ENCODE results near the gene RASSF4. TPM values are rescaled to one million over a fixed set of nuclear protein-coding genes. Genes with fewer than 3 reads are reported as not detected.

RASSF4 gene
- polyA plus RNA-seq, 1 donor (not counting 4 experiments of a cell fraction or from before 2014, with no cell fraction given), result 0.20 TPM

- DNase-seq (ENCODE audit: low read depth, low spot score) (no peak), FAIRE-seq (no peak)
- H3K4me1 ChIP-seq (ENCODE audit: control insufficient read depth, extremely low read depth, insufficient read depth, low read length), result peaks cover 24% of the 10 kb centered on the region
- H3K36me3 ChIP-seq (ENCODE audit: control insufficient read depth in 2 of 2, extremely low read depth in 1 of 2, insufficient read depth in 2 of 2, low read length in 2 of 2), result no peaks in the 10 kb centered on the region
- H3K9me3 ChIP-seq (ENCODE audit: control insufficient read depth, low read depth, low read length), result no peaks in the 10 kb centered on the region
- no peaks in the 10 kb centered on the region for H4K20me1 ChIP-seq (ENCODE audit: control insufficient read depth, extremely low read depth, insufficient read depth, low read length)
- no peak overlapping the region for H3K27ac ChIP-seq (ENCODE audit: control insufficient read depth, insufficient read depth, low read length)
- H3K9ac ChIP-seq (ENCODE audit: control insufficient read depth, extremely low read depth, insufficient read depth, low read length), result peak overlapping the region; percentile 38
- no peaks in the 10 kb centered on the region for H3K9me1 ChIP-seq (ENCODE audit: control insufficient read depth, extremely low read depth, insufficient read depth, low read length)
- dilution Hi-C loops (cut with MboI; ENCODE audit: extremely low pct_ligation_motif_present, low sequenced_read_pairs), result no loop called here
- H3K27me3 ChIP-seq (ENCODE audit: control insufficient read depth, extremely low read depth, insufficient read depth, low read length), result no peaks in the 10 kb centered on the region
- TF ChIP-seq EZH2 (IDR thresholded peaks at IDR 0.05; ENCODE audit: low read length) (no peak), CTCF (optimal IDR thresholded peaks at IDR 0.05 in 1 of 3, IDR thresholded peaks at IDR 0.05 in 1 of 3, conservative IDR thresholded peaks at IDR 0.05 in 1 of 3; ENCODE audit: extremely low read depth in 1 of 3, insufficient read depth in 2 of 3, low read length in 3 of 3) (no peak)
- peak overlapping the region; percentile 84 for H2AFZ ChIP-seq (ENCODE audit: control insufficient read depth, low read length)
- peak overlapping the region; percentile 8 to 58 (median 28) for H3K4me3 ChIP-seq (ENCODE audit: control insufficient read depth in 2 of 3, extremely low read depth in 1 of 3, insufficient read depth in 2 of 3, low read depth in 1 of 3, low read length in 3 of 3)
- H3K4me2 ChIP-seq (ENCODE audit: control insufficient read depth, extremely low read depth, insufficient read depth, low read depth, low read length), result peak overlapping the region; percentile 89
- H3K79me2 ChIP-seq (ENCODE audit: control insufficient read depth, insufficient read depth, low read length), result no peaks in the 10 kb centered on the region
Observed at GRCh38 chr10:44974082-44974627, 14.6 kb downstream of the RASSF4 start.

GRCh38 chr10:44974628-44975430 is 15.2 kb downstream of the RASSF4 start:
- FAIRE-seq (no peak), DNase-seq (ENCODE audit: low read depth, low spot score) (no peak)
- no peaks in the 10 kb centered on the region for H3K9me3 ChIP-seq (ENCODE audit: control insufficient read depth, low read depth, low read length)
- H3K4me3 ChIP-seq (ENCODE audit: control insufficient read depth in 2 of 3, extremely low read depth in 1 of 3, insufficient read depth in 2 of 3, low read depth in 1 of 3, low read length in 3 of 3), result peak overlapping the region; percentile 8 to 58 (median 28)
- no peaks in the 10 kb centered on the region for H4K20me1 ChIP-seq (ENCODE audit: control insufficient read depth, extremely low read depth, insufficient read depth, low read length)
- H3K9ac ChIP-seq (ENCODE audit: control insufficient read depth, extremely low read depth, insufficient read depth, low read length), result peak overlapping the region; percentile 38
- peaks cover 31% of the 10 kb centered on the region for H3K4me1 ChIP-seq (ENCODE audit: control insufficient read depth, extremely low read depth, insufficient read depth, low read length)
- H3K9me1 ChIP-seq (ENCODE audit: control insufficient read depth, extremely low read depth, insufficient read depth, low read length), result no peaks in the 10 kb centered on the region
- dilution Hi-C loops (cut with MboI; ENCODE audit: extremely low pct_ligation_motif_present, low sequenced_read_pairs), result no loop called here
- no peaks in the 10 kb centered on the region for H3K79me2 ChIP-seq (ENCODE audit: control insufficient read depth, insufficient read depth, low read length)
- peak overlapping the region; percentile 13 for H3K27ac ChIP-seq (ENCODE audit: control insufficient read depth, insufficient read depth, low read length)
- peak overlapping the region; percentile 89 for H3K4me2 ChIP-seq (ENCODE audit: control insufficient read depth, extremely low read depth, insufficient read depth, low read depth, low read length)
- H3K27me3 ChIP-seq (ENCODE audit: control insufficient read depth, extremely low read depth, insufficient read depth, low read length), result no peaks in the 10 kb centered on the region
- no peaks in the 10 kb centered on the region for H3K36me3 ChIP-seq (ENCODE audit: control insufficient read depth in 2 of 2, extremely low read depth in 1 of 2, insufficient read depth in 2 of 2, low read length in 2 of 2)
- H2AFZ ChIP-seq (ENCODE audit: control insufficient read depth, low read length), result peak overlapping the region; percentile 84
- TF ChIP-seq CTCF (optimal IDR thresholded peaks at IDR 0.05 in 1 of 3, IDR thresholded peaks at IDR 0.05 in 1 of 3, conservative IDR thresholded peaks at IDR 0.05 in 1 of 3; ENCODE audit: extremely low read depth in 1 of 3, insufficient read depth in 2 of 3, low read length in 3 of 3) (peak in 2 of 3 experiments; percentile 79 to 82), EZH2 (IDR thresholded peaks at IDR 0.05; ENCODE audit: low read length) (no peak)
